ENCODE data around the gene GDI2. TPM values are rescaled to one million over a fixed set of nuclear protein-coding genes. Genes with fewer than 3 reads are reported as not detected.

GDI2 gene
- total RNA-seq = 100 to 1,000 TPM; 215 to 263 (median 248) TPM

DNA sequence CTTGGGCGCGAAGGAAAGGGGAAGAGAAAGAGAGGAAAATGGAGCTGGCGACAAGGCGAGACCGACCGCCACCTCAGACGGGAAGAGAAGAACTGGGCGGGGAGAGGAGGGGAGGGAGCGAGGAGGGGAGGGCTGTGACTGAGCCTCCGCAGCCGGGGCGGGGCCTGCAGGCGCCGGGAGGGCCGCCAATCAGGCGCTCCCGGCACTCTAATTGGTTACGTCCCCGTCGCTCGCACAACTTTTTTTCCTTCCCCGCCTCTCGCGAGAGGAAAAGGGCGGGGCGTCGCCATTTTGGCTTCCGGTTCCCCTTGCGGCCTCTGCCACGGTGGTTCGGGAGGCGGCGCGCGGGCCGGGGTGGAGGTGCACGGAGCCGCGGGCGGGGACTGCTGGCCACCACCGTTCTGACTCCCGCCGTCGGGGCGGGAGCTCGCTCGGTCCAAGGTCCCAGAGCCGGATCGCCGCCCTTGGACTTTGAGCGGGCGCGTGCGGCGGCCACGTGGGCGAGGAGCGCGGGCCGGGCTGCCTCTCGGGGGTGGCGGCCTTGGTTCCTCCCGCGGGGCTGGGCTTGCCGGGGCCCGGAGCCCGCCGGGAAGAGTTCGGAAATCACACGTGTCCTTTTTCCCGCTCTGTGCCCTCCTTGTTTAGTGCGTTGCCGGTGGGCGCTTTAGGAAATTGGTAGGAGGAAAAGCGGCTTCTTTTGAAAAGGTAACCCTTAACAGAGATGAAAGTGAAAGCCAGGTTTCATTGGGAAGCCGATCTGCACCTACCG lies at the start of gene GDI2:
Gene GDI2 (minus strand): TSS at position 94 of the 769 bp plus-strand sequence. CDS start 176 bp downstream, outside the sequence.
- TF ChIP-seq CTCF (IDR thresholded peaks at IDR 0.05) = no peak
- DNase-seq (ENCODE audit: low spot score) = peak; percentile 76
- ATAC-seq (ENCODE audit: low FRiP score) = peak; percentile 98

DNA sequence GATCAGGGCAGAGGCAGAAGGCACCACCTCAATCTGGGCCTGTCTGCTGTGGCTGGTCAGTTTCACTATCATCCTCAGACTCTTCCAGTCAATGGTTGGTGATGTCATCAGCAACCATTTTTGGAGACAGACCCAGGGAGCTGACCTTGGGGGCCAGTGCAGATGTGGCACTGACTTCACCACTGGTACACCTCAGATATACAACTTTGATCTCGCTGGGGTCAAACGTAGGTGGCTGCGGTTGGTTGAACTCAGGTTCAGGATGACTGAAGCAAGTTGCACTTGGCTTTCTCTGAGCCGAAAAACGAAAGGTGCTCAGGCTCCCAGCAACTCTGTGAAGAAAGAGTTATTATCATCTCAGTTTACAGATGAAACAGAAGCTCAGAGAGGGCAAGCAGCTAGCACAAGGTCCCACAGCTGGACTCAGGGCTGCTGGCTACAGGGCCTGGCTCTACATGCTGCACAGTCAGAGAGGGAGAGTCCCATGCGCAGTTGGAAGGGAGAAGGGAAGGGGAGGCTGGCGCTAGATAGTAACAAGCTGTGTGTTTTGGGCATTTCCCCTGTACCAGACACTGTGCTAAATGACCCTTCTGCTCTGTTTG lies 49.2 kb upstream of the GDI2 start:
- ATAC-seq (ENCODE audit: low FRiP score) = no peak

GRCh38 chr10:5860066-5860465 lies 46.8 kb upstream of the GDI2 start:
- DNase-seq (ENCODE audit: low spot score) = no peak
- TF ChIP-seq CTCF (IDR thresholded peaks at IDR 0.05) = no peak
- no peak for ATAC-seq (ENCODE audit: low FRiP score)

More for the DNA sequence above, 49.2 kb upstream of the GDI2 start:
- DNase-seq (ENCODE audit: low spot score) = no peak
- no peak for TF ChIP-seq CTCF (IDR thresholded peaks at IDR 0.05)

GRCh38 chr10:5858811-5859210 lies 45.6 kb upstream of the GDI2 start:
- ATAC-seq (ENCODE audit: low FRiP score) (no peak), DNase-seq (ENCODE audit: low spot score) (no peak)
- no peak for TF ChIP-seq CTCF (IDR thresholded peaks at IDR 0.05)

DNA sequence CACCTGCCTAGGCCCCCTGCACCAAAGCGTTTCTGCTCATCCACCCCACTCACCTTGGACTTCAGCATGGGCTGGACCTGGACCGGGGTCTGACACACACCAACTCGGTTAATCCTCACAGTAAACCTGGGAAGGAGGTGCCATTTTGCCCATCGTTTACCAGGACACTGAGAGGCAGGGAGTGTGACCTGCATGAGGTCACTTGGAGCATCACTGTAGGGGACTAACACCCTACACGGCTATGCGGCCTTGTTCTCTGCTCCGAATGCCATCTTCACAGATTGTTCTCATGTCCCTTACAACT lies 43.4 kb upstream of the GDI2 start:
- DNase-seq (ENCODE audit: low spot score) = no peak
- no peak for ATAC-seq (ENCODE audit: low FRiP score)
- TF ChIP-seq CTCF (IDR thresholded peaks at IDR 0.05) = no peak

DNA sequence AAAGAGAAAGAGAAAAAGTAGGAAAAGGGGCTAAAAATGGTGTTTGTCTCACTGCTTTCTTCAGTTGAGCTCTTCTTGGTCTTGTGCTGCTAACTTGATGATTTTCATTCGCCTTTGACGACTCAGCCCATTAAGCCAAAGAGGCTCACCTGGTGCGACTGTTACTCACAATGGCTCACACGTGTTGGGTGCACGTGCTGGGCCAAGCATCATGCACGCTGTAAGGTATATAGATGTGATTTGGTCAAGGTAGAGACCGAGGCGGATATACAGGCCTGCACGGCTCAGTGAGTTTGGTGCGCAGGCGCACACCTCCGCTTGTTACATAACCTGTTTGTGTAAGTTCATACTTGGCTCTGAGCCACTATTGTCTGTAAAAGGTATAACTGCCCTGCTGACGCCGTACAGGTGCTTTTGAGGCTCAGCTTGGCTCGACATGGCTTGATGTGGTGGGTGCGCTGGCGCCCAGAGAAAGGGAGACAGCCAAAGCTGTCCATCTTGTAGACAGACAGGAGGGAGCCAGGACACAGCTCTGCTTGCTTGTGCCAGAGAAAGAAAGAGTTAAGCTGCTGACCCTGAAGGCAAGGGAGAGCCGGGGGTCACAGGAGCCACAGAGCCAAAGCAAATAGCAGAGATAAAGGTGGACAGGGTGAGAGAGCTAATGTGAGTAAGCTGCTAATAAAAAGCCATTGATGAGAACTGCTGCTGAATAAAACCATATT lies 42.9 kb upstream of the GDI2 start:
- ATAC-seq (ENCODE audit: low FRiP score) = no peak
- DNase-seq (ENCODE audit: low spot score) = no peak
- no peak for TF ChIP-seq CTCF (IDR thresholded peaks at IDR 0.05)
